GM19467 (cell line): ENCODE data around the gene ODC1.

ENCODE experiments used
- ATAC-seq: cut with Tn5 transposase; IDR thresholded peaks from one replicate; pipeline ENCODE4 v1.9.1; 2021; ENCODE audit warnings: mild to moderate bottlenecking, moderate library complexity; ENCODE audit not compliant: unreplicated experiment

The ODC1 gene

GRCh38 chr2:10402653-10403215 is 45.4 kb downstream of the ODC1 start:
- no peak for ATAC-seq

- no peak for ATAC-seq
Observed at GRCh38 chr2:10402062-10402585, 46.0 kb downstream of the ODC1 start.

GRCh38 chr2:10400978-10401951 is 46.9 kb downstream of the ODC1 start:
- ATAC-seq = no peak

GRCh38 chr2:10400568-10400977 is 47.6 kb downstream of the ODC1 start:
- no peak for ATAC-seq

- no peak for ATAC-seq
Observed at GRCh38 chr2:10400002-10400401, 48.1 kb downstream of the ODC1 start.

GRCh38 chr2:10399358-10399757 is 48.8 kb downstream of the ODC1 start:
- no peak for ATAC-seq

- no peak for ATAC-seq
Observed at GRCh38 chr2:10398496-10398895, 49.6 kb downstream of the ODC1 start.

GRCh38 chr2:10397878-10398277 is 50.2 kb downstream of the ODC1 start:
- ATAC-seq = no peak

- no peak for ATAC-seq
Observed at GRCh38 chr2:10397297-10397875, 50.7 kb downstream of the ODC1 start.

GRCh38 chr2:10396464-10396863 is 51.7 kb downstream of the ODC1 start:
- no peak for ATAC-seq

GRCh38 chr2:10395893-10396292 is 52.2 kb downstream of the ODC1 start:
- no peak for ATAC-seq

- ATAC-seq = no peak
Observed at GRCh38 chr2:10393640-10393982, 54.5 kb downstream of the ODC1 start.

GRCh38 chr2:10392951-10393639 is 55.0 kb downstream of the ODC1 start:
- ATAC-seq = no peak

GRCh38 chr2:10392548-10392947 is 55.6 kb downstream of the ODC1 start:
- ATAC-seq = no peak

- ATAC-seq = no peak
Observed at GRCh38 chr2:10392100-10392499, 56.0 kb downstream of the ODC1 start.

GRCh38 chr2:10390369-10390801 is 57.7 kb downstream of the ODC1 start:
- ATAC-seq = no peak
